ENCODE measurements around the gene KRTAP9-1. TPM values are rescaled to one million over a fixed set of nuclear protein-coding genes. Genes with fewer than 3 reads are reported as not detected.

The KRTAP9-1 gene
- total and polyA plus RNA-seq, 2 experiments from 2014 or later = not detected

GRCh38 chr17:41185001-41185400 is 4.7 kb upstream of the KRTAP9-1 start:
- no peaks in the 10 kb centered on the region for H3K36me3 ChIP-seq (ENCODE audit: insufficient read depth)
- H3K9me3 Mint-ChIP-seq = no peaks in the 10 kb centered on the region
- DNase-seq (ENCODE audit: low spot score) = no peak
- H3K27me3 Mint-ChIP-seq (ENCODE audit: insufficient read depth, low read depth, poor library complexity) = peaks cover 2% of the 10 kb centered on the region
- no peak overlapping the region for H3K4me3 Mint-ChIP-seq
- no peak overlapping the region for H3K4me3 ChIP-seq
- H3K27me3 ChIP-seq (ENCODE audit: insufficient read depth) = no peaks in the 10 kb centered on the region
- no peaks in the 10 kb centered on the region for H3F3A ChIP-seq (replicated peaks; ENCODE audit: low read depth)
- H3K4me1 ChIP-seq (ENCODE audit: insufficient read depth) = no peaks in the 10 kb centered on the region
- H3K4me1 Mint-ChIP-seq = no peaks in the 10 kb centered on the region
- no peaks in the 10 kb centered on the region for H3K79me2 ChIP-seq (replicated peaks; ENCODE audit: insufficient read depth)
- H3K27ac Mint-ChIP-seq = no peak overlapping the region
- TF ChIP-seq CREB1 (CRISPR knock-in tag; IDR thresholded peaks at IDR 0.05; ENCODE audit: low read depth) (no peak), EZH2phosphoT487 (IDR thresholded peaks at IDR 0.05; ENCODE audit: unreplicated experiment) (no peak), POLR2AphosphoS5 (IDR thresholded peaks at IDR 0.05; ENCODE audit: low read depth) (no peak), CTCF (conservative IDR thresholded peaks at IDR 0.05; ENCODE audit: low read depth in 2 of 2) (no peak), ZNF114 (CRISPR knock-in tag; IDR thresholded peaks at IDR 0.05) (no peak), REST (IDR thresholded peaks at IDR 0.05; ENCODE audit: unreplicated experiment) (no peak), EZH2 (IDR thresholded peaks at IDR 0.05; ENCODE audit: low read depth, unreplicated experiment) (no peak), STAT1 (IDR thresholded peaks at IDR 0.05; ENCODE audit: unreplicated experiment) (no peak), ZNF331 (CRISPR knock-in tag; IDR thresholded peaks at IDR 0.05; ENCODE audit: low read depth) (no peak), ZNF462 (CRISPR knock-in tag; IDR thresholded peaks at IDR 0.05) (no peak), JUNB (IDR thresholded peaks at IDR 0.05; ENCODE audit: unreplicated experiment) (no peak), ETS1 (IDR thresholded peaks at IDR 0.05) (no peak), NANOG (IDR thresholded peaks at IDR 0.05; ENCODE audit: borderline replicate concordance) (no peak)
- H3K36me3 Mint-ChIP-seq (ENCODE audit: low read depth) = no peaks in the 10 kb centered on the region
- H3K9me2 ChIP-seq (ENCODE audit: insufficient read depth) = no peaks in the 10 kb centered on the region
- no peak overlapping the region for H3K27ac ChIP-seq (ENCODE audit: low read depth)
- H3K4me2 ChIP-seq = no peak overlapping the region
- H4K20me1 ChIP-seq (replicated peaks; ENCODE audit: insufficient read depth) = no peaks in the 10 kb centered on the region
- ATAC-seq = no peak
- no peak overlapping the region for H2AFZ ChIP-seq

Data from GM23338 (cell line).